Stimulated activated CD8-positive, alpha-beta memory T cell treated with anti-CD3 and anti-CD28 coated beads, Interleukin-4, amount 100 ng/mL, for 24 hours (primary cell): ENCODE measurements around the gene TMEM132E.

Experiments used
- DNase-seq: peaks from one replicate; pipeline ENCODE4 v3.0.0-alpha.2; 2020; ENCODE audit warnings: low read depth

TMEM132E gene

DNA sequence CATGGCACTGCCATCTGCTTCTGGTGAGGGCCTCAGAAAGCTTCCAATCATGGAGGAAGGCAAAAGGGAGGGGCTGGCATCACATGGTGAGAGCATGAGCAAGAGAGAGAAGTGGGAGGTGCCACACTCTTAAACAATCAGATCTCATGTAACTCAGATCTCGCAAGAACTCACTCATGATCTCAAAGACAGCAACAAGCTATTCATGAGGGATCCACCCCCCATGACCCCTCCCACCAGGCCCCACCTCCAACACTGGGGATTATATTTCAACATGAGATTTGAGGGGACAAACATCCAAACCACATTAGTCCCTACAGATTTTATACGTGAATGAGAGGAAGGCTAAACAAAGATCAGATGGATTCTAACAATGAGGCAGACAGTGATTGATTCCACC lies 8.9 kb upstream of the TMEM132E start:
- DNase-seq, result no peak

DNA sequence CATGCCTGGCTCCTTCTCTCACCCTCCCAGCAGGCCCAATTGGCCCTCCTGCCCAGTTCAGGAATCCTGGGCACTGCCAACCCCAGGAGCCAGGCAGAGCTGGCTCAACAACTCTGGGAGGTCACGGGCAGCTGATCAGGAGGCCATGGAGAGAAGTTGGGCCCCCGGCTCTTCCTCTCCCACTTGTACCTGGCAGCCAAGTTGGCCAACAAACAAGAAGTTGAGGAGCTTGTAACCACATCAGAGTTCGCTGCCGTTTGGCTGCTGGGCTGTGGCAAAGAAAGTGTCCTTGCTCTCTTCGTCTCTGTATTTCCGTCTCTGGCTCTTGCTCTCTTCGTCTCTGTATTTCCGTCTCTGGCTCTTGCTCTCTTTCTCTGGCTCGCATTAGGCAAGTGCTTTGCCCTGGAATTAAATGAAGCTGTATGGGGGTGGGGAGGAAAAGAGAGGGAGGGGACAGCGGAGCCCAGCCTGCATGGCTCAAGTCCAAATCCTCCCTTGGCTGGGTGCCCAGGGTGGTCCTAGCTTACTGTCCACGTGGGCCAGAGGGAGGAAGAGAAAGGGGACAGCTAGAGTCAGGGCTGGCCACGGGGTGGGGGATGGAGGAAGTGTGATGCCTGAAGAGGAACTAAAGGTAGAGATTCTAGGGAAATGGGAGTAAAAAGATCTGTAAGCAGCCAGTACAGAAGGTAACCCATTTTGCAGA lies 7.8 kb upstream of the TMEM132E start:
- DNase-seq, result no peak

DNA sequence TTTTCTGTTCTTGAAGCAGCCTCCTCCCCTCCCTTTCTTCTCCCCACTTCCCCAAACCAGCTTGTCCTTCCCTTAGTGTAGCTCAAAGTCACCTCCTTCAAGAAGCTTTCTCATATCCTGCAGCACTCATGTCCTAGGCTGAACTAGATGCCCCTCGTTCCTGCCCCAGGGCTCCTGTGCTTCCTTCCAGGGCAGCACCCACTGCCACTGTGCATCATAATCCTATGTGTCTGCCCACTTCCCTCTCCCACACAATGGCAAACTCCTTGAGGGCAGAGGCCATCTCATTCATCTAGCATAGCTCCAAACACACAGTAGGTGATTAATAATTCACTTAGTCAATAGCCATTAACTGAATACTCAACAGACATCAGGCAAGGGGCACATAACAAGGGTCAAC lies 6.9 kb upstream of the TMEM132E start:
- no peak for DNase-seq

DNA sequence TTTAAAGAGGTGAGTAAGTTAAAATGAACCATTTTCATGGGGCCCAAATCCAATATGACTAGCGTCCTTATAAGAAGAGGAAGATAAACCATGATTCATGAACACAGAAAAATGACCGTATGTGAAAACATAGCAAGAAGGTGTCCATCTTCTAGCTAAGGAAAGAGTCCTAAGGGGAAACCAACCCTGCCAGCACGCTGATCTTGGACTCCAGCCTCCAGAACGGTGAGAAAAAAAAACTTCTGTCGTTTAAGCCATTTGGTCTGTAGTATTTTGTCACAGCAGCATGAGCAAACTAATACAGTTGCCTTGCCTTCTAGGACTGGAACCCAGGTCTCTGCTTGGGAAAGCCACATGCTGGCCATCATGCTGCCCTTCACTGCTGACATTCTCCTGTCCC lies 4.2 kb upstream of the TMEM132E start:
- no peak for DNase-seq

DNA sequence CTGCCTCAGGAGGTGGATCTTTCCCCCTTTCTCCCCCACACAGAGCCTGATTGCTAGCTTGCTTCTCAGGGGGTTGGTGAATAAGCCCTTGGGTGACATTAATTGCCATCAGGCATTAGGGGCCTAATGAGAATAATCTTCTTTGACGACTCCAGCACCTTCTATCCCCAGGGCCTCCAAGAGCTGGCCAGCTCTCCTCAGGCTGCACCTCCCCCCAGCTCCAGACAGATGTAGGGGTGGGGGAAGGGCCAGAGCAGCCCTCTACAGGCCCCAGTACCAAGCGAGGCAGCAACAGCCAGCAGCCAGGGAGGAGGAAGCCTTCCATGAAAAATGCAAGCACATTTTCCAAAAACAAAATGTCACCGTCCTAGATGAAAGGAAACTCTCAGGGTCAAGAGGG lies 1.4 kb upstream of the TMEM132E start:
- DNase-seq, result no peak

DNA sequence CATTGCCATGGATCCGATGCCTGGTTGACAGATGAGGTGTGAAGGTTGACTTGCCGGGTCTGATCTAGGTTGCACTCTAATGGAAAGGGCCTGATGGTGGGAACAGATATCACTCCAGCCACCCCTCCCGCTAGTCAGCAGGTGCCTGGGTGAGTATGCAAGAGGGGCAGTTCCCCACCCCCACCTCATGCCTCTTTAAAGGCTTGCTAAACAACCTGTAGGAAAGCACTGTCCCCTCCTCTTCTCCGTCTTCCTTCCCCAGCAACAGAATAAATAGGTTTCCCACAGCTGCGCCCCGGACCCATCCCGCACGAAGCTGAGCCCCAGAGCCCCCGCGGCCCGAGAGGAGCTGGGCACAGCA lies 746 bp upstream of the TMEM132E start:
- no peak for DNase-seq

DNA sequence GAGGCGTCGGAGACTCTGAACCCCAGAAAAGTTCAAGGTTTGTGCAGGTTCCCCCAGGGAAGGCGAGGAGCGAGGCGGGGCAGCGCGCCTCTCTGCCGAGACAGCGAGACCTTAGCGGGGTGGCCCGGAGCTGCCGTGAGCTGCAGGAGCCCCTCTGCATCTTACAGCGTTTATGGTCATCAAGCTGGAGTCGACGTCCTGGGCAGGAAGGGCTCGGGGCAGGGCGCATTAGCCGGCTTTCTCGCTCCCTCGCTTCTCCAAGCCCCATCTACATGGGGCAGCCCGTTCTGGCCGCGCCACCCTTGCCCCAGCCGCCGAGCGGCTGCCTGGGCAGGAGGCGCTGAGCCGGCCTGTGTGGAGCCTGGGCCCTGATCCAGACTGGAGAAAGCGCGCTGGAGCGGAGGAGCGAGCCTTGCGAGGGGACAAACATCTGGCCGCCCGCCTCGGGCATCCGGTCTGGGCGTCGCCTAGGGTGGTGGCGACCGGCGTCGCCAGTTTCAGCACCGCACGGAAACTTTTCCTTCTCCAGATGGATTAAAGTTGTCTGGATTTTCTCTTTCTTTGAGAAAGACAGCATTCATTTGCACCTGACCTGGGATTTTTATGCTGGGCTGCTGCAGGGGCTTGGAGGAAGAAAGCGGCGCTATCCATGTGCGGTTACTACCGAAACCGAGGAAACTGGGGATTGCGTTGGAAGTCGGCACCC lies 750 bp downstream of the TMEM132E start:
- no peak for DNase-seq

DNA sequence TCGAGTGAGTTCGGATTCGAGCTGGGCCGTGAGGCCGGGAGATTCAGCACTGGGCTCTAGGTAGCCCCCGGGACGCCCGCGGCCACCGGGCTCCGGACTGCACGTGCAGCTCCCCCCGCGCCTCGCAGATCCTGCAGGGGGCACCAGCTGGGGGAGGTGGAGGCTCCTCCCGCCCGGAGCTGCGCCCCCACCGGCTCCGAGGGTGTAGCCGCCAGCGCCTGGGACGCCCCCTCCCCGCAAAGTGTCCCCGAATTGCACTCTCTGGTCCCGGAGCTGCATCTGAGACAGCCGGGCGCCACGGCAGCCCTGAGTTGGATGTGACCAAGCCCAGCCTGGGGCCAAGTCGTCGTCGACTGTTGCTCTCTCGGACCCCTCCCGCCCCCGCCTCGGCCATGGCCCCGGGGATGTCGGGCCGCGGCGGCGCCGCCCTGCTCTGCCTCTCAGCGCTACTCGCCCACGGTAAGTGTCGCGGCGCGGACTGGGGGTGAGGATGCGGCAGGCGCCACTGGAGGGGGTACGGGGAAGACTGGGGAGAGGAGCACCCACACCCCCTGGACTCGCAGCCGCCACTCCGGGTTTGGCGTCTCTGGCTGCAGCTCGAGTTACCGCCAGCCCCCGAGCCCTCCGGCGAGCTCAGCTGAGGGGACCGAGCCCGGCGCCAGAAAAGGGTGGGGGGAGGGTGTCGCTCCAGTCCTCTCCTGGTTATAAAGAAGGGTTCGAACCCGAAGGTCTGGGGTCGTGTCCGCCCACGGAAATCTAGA lies 1.5 kb downstream of the TMEM132E start:
- DNase-seq, result no peak

DNA sequence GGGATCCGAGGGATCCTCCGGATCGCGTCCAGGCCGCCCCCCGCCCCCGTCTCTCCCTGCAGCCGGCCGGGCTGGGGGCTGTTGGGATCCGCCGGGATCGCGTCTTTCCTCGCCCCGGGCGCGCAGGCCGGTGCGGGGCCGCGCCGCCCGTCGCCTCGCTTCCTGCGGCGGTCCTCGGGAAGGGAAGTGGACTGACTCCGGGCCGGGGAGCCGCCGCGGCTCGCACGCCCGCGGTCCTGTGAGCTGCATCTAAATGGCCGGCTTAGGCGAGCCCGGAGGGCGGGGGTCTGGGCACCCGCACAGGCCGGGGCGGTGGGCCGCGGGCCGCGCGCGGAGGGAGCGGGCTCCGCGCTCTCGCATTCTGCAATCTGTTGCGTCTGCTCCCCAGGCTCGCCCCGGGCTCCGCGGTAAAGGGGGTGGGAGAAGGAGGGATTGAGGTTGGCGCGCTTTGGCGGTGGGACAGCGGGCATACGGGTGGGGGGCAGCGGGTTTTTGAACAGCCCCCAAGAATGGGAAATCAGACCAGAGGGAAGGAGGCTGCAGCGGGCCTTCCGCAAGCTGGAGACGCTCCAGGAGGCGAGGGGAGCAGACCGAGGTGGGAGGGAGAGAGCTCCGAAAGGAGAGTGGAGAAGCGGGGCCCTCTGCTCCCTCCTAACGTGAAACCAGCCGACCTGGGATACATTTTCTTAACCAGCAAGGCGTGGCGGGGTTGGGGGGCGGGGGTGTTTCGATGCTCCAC lies 2.2 kb downstream of the TMEM132E start:
- no peak for DNase-seq

DNA sequence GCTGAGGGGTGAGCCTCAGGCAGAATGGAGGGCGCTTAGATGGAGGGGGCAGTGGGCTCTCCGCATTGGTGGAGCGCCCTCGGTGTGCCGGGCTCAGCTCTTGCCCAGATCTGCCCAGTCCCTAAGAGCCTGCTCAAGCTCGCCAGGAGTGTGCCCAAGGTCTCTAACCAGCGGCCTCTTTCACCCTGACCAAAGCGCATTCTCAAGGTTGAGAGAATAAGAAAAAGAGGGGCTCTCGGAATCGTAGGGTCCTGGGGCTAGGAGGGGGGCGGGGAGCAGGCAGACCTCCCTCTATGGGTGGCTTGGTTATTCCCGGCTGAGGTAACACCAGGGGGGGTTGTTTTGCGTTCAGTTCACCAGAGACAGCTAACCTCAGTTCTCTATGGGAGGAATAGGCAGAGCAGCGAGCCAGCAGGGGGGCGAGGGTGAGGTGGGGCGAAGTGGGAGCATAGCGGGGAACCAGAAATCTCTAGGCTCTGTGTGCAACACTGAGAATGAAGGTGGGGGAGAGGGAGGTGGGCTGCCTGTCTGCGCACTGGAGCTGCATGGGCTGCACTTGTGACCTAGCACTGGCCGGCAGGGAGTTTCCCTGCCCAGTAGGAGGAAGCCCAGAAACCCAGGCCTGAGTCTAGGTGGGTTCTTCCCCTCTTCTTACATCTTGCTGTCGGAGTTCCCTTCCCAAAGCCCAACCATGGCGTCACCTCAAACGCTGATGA lies 3.0 kb downstream of the TMEM132E start:
- DNase-seq, result no peak

DNA sequence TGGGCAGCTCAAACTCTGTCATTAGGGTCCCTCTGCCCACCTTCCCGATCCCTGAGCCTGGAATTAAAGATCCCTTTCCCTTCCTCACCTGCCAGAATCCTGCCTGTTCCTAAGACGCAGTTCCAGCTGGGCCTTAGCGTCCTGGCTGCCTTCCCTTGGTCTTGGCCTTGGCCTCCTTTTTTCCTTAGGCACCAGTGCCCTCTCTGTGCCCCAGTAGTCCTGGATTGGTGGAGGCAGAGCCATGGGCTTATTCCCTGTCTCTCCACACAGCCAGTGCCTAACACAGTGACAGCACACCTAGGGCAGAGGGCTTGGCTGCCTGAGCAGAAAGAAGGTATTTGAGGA lies 3.5 kb downstream of the TMEM132E start:
- no peak for DNase-seq

DNA sequence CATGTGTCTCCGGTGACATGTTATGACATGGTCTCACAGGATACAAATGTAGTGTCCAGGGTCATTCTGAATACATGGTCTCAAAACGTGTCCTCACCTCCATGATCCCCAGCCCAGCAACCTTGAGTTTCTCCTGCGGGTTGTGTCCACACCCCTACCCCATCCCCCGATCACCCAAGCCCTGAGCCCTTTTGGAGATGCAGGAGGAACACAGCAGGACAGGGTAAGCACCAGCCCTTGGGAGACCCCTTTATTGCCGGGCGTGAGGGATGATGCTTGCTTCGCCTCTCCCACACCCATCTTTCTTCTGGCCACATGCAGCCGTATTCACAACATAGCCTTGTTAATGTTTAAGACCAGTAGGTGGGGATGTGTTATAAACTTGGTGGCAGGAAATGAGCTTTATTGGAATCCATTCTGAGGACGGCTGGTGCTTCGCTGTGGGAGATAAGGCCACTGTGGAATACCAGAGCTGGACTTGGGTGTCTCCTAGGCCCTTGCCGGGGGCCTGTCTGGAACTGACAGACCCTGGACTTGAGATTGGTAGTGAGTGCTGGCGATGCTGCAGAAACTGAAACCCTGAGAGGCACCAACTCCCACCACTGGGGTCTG lies 5.5 kb downstream of the TMEM132E start:
- DNase-seq, result no peak

DNA sequence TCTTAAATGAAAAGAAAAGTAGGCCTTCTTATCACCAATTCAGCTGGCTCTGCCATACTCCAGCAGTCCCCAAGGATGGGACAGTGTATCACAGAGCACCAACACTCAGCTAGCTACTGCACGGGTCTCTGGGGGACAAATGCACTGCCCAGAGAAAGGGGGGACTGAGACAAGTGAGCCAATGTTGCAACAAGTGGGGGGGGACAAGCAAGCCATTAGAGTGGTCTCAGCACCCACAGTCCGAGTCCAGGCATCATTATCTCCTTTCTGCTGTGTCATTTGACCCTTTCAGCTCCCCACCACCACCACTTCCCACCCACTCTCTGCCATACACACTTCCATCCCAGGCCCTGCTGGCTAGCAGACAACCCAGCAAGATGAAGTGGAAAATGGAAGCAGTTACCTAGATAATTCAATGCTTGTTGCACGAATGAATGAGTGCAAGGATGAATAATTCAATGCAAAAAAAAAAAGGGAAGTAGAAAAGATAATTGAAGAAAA lies 7.0 kb downstream of the TMEM132E start:
- no peak for DNase-seq

DNA sequence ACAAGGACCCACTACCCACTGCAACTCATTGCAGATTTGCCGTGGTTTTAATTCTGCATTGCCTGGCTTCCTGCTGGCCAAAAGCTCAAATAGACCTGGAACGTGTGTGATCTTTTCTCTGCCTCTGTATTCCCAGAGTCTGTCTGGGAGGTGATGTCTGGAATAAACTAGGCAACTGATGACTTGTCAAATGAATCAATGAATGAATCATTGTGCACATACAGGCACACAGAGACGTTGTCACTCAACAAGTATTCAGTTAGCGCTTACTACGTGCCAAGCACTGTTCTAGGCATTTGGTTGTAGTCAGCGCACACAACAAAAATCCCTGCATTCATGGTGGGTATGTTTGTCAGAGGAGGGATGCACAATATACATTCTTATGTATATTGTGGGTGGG lies 8.9 kb downstream of the TMEM132E start:
- DNase-seq, result no peak

DNA sequence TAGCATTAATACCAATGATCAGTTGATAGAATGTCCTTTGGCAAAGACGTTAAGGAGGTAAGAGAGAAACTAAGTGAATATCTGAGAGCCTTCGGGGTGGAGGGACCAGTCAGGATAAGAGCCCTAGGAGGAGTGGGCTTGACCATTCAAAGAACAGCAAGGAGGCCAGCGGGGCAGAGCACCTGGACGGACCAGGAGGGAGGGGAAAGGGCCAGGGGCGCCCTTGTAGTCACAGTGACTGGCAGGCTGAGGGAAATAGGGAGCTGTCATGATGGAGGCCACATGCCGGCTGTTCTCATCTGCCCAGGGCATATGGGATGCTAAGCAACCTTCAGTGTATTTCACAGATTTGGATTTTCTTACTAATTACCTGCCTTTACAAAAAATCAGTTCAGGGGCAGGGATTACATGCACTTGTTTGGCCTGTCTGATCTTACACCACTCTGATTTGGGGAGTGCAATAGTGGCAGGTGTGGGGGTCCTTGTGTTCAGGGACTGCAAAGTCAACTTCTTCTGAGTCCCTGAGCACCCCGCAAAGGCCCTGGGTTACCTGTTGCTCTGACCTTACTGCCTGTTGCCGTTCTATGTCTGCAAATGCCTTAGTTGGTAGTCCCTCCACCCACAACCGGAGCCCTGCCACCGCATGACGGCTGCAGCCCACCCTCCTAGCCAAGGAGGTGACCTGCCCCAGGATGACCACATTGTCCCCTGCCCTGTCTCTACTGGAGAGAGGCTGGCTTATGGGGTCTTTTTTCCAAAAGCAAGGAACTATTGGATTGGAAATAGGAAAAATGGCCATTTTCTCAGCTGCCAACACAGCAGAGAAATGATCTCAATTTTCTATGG lies 10.0 kb downstream of the TMEM132E start:
- DNase-seq, result no peak

DNA sequence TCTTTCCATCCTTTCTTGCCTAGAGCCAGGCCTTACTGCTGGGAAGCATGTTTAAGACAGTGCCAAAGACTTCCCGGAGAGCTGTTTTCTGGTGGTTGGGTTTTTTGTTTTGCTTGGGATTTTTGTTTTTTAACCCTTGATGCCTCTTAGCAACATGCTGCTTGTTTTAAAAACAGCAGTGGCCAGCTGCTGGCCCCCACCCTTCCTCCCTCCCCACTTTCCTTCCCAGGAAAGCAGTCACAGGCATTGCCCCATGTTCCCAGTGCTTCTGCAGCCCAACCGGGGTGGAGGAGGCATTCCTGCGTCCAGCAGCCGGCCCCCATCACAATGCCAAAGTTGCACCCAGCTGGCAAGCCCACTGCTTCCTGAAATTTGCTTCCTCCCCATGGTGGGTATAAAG lies 12.6 kb downstream of the TMEM132E start:
- DNase-seq, result no peak

DNA sequence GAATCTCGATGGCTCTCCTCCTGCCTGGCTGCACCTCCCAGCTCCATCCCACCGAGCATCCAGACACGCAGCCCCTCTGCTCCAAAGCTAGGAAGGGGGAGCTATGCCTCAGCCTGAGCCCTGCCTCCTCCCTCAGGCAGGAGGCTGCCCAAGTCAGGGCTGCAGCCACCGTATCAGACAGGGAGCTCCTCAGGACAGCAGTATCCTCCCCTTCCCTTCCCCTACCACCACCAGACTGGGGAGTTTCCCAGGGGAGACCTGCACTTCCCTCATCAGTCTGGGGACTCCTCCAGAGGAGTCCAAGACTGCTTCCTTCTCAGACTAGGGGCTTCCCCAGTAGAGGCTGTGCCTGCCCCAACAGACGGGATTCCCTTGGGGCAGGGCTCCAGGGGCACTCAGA lies 17.5 kb downstream of the TMEM132E start:
- DNase-seq, result no peak

DNA sequence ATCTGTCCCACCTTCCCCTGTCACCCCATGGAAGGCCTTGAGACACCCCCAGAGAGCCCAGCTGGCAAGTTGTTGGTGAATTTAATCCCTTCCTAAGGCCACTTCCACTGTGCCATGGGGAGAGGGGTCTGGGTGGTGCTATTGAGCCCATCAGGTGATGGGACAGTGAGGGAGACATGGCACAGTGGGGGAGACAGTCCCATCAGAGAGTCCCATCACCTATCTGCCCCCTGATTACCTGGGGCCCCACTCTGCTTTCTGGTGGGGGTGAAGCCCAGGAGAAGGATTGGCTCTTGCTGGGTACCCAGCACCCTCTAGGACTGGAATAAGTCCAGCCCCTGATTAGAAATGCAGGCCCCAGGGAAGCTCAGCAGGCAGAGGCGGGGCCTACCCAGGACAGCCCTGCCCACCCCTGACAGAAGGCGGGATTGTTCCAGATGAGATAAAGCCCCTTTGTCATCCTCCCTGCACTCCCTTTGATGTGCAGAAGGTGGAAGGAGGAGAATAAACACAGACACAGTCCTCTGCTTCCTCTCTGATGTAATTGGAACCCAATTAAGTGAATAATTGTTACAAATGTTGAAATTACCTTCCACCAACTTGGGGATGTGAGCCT lies 18.9 kb downstream of the TMEM132E start:
- no peak for DNase-seq

DNA sequence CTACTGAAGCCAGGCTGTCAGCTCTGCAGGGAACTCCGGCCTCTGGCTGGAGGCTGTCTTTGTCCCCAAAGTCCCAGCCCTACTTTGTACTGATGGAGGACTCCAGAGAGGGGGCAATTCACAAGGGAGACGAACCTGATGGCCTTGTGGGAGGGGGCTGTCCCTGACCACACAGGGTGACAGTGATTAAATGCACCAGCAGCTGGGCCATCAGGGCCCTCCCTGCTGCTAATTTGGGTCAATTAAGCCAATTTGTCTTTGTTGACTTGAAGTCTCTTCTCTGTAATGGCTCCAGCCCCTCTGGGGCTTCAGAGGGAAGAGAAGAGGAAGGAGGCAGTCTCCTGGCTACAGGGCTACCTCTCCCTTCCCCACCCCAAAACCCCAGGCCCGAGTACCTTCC lies 22.0 kb downstream of the TMEM132E start:
- no peak for DNase-seq

DNA sequence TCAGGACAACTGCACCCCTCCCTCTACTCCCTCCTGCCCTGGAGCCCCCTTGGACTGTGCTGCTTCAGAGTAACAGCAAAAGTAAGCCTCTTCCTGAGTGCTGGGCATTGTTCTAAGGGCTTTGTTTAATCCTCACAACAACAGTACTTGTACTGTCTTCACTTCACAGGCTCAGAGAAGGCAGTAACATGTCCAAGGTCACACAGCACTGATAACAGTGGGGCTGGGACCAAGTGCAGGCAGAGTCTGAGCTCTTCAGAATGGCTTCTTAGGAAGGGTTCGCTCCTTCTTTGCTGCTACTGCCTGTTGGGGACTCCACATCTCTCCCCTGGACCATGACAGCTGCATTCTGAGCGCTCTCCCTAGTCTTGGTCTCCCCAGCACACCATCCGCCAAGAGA lies 24.6 kb downstream of the TMEM132E start:
- no peak for DNase-seq
